Anterior cingulate cortex (tissue), 58 donors: ENCODE results near the gene YKT6.
A peak's percentile ranks its signal among the peaks of the same experiment; 100 is the strongest.
"Not testable (repeated sequence)": the region's sequence is repeated elsewhere in the genome, so short reads cannot be mapped to it uniquely, and the experiment has no call there.

Experiments used
- DNase-seq, 58 donors: peaks; one replicate each; lab custom pipeline; 2025; lab: John Stamatoyannopoulos, UW

The YKT6 gene

DNA sequence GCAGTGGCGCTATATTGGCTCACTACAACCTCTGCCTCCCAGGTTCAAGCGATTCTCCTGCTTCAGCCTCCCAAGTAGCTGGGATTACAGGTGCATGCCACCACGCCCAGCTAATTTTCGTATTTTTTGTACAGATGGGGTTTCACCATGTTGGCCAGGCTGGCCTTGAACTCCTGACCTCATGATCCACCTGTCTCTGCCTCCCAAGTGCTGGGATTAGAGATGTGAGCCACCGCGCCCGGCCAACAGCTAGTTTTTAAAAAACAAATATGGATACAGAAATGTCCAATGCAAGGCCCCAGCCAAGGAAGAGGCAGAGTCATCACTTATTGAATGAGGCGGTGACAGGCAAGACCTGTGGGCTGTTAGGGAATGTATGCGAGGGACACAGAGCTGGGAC is 28.9 kb upstream of the YKT6 start:
- not testable (repeated sequence) for DNase-seq

DNA sequence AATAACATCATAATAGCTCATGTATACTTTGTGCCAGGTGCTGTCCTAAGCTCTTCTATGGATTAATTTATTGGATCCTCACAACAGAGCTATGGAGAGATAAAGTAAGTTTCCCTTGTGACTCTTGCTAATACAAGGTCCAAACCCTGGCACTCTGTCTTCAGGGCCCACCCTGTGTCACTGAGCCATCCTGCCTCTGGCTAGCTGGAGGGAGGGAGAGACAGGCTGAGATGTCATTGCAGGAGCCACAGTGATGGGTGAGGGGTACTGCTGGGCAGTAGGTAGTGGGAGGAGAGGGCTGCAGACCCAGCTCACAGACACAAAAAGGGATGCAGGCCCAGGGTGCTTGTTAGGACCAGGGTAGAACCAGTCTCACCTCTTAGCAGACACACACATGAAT is 28.4 kb upstream of the YKT6 start:
- DNase-seq: no peak

DNA sequence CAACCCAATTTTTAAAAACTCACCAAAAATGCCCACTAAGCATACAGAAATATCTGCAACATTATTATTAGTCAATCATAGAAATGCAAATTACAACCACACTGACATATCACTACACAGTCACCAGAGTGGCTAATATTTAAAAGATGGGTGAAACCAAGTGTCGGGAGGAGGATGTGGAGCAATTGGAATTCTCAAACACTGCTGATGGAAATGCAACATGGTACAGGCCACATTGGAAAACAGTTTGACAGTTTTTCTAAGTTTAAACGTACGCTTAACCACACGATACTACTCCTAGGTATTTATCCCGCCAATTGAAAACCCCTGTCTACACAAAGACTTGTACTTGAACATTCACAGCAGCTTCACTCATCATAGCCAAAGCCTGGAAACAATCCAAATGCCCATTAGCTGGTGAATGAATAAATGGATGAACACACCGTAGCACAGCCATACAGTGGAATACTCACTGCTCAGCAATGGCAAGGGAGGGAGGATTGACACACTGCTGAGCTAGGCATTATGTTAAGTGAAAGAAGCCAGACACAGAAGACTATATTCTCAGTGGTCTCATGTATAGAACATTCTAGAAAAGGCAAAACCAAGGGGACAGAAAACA is 27.9 kb upstream of the YKT6 start:
- no peak for DNase-seq

DNA sequence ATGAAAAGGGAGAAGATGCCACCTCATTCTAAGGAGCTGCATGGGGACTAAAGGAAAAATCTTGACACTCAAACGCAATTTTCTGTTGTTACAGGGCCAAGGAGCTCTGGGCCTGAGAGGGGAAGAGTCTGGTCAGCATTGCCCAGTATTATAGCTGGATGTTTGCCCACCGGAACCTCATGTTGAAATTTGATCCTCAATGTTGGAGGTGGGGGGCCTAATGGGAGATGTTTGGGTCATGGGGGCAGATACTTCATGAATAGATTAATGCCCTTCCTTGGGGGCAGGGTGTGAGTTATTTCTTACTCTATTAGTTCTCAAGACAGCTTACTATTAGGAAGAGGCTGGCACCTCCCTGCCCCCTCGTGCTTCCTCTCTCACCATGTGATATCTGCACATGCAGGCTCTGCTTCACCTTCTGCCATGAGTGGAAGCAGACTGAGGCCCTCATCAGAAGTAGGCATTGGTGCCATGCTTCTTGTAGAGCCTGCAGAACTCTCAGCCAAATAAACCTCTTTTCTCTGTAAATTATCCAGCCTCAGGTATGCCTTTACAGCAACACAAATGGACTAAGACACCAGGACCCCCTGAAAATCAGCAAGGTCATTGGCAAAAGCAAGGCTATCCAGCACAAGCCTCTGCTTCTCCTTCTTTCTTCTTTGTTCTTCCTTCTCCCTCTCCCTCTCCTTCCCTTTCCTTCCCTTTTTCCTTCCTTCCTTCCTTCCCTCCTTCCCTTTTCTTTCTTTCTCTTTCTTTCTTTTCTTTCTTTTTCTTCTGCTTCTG is 26.7 kb upstream of the YKT6 start:
- DNase-seq: no peak

DNA sequence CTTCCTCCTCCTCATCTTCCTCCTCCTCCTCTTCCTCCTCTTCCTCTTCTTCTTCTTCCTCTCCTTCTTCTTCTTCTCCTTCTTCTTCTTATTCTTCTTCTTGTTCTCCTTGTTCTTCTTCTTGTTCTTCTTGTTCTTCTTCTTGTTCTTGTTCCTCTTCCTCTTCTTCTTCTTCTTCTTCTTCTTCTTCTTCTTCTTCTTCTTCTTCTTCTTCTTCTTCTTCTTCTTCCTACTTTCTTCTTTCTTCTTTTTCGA is 26.2 kb upstream of the YKT6 start:
- not testable (repeated sequence) for DNase-seq

DNA sequence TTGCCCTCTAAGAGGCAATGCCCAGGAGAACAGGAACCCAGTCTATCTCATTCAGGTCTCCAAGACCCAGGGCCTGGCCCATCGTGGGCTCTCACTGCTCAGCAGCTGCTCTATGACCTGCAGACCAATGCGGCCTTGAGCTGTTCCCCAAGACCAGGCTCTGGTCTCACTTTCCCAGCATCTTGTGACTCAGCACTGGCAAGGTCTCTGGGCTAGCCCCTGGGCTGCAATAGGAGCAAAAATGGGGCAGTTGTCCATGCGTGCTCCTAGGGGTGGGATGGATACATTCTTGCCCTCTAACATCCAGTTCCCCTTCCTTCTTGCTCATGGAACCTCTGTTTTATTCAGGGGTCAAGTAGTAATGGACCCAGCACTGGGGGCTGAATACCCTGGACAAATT is 25.0 kb upstream of the YKT6 start:
- DNase-seq: no peak

DNA sequence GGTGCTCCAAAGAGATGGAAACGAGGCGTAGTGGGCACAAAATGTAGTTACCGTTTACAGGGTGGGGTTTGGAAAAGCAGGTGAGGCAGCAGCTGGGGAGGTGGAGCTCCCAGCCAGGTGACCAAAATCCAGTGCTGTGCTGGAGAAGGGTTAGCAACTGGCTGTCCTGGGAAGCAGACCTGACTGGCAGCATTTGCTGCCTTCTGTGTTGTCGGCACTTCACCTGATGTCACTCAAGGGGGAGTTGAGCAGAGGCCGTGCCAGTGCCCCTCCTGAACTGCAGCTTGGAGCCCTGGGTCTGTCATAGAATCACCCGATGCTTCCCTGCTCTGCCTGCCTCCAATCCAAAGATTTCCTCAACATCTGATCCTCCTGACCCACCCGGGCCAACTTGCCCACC is 24.3 kb upstream of the YKT6 start:
- DNase-seq: no peak

DNA sequence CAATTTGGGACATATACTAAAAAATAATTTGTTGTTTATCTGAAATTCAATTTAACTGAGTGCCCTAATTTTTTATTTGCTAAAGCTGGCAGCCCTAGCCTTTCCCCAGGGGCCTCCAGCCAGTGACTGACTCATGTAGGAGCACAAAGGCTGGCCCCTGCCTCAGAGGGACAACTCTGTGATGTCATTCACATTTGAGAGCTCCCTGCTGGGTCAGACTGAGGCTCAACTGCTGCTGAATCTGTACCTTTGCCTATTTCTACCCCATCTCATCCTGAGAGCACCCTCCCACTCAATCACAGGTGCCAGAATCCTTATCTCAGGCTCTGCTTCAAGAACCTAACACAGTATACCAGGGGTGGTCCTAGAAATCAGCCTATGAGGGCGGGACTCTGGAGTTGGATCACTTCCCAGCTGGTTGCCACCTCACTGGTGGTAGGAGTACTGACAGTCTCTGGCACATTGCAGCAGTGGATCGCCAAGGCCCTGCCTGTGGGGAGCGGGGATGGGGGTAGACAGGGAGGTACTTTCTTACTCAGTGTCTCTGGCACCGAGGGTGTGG is 23.1 kb upstream of the YKT6 start:
- peak in 33 of 58 donors; percentile 10 to 81 (median 37) for DNase-seq

DNA sequence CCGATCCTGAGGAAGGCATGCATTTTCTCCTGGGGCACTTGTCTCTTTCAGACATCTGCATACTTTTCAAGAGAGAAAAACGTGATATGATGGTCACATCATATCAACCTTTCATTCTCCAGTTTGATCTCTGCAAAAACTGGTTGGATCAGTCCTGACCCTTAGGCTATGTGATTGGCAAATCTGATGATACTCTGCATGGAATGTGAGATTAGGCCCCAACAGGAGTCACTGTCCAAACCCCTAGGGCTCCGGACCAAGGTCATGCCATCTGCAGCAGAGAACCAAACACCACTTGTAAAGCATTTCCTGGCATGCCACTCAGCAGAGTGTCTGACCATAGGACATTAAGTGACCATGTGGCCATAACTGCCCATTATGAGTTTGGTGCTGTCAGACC is 20.1 kb upstream of the YKT6 start:
- DNase-seq: no peak

DNA sequence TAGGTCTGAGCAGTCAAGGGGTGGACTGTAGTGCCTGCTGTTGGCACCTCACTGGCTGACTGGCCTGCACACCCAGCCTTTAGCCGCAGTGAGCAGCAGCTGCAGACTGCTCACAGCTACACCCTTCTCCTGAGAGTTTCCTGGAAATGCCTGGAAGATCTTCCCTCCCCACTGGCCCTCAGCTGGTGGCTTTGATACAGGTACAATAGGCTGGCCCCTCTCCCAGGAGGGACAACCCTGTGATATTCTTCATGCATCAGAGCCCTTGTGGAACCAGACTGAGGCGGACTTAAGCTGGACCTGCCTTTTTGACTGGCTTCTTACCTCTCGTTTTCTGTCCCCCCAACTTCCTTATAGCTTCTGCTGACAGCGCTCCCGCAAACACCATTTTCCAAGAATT is 18.0 kb upstream of the YKT6 start:
- DNase-seq: no peak

DNA sequence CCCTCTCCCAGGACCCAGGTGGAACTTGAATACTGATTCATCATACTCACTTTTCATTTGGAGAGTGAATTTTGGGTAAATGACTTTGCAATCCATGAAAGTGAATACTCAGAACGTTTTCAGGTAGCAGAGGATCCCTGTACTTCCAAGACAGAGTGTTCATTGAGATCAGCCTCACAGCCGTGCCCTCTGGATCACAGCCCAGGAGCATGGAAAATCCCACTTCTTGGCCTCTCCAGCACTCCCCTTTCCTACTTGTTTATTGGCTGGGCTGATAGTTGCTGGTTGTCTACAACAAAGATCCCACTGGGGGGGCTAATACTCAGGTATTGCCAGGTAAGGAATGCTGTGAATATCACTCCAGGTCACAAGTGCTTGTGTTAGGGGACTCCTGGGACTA is 17.4 kb upstream of the YKT6 start:
- DNase-seq: no peak

DNA sequence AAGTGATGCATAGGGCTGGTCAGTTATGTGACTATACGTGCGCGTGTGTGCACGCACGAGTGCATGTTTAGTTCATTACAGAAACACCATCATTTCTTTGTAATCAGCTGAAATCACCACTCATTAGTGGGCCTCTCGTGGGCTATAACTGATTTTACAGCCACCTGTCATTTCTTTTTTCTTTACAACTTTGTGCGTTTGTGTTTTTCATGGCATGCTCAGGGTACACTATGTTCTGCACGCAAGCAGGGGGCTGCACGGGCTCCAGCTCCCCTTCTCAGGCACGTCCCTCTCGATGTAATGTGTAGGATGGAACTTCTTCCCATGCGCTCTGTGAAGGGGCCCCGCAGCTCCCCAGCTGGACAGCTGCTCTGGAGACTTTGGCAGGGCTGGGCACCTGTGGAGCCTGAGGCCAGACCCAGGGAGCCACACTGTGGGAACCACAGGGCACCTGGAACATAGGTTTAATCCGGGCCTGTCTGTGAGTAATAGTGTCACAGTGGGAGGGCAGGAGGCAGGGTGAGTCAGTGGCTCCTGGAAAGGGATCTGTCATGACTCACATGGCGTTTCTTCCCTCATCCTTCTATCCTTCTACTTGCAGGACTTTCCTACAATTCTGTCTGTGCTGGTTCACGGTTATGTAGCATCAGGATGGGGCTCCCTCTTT is 16.4 kb upstream of the YKT6 start:
- DNase-seq: no peak

DNA sequence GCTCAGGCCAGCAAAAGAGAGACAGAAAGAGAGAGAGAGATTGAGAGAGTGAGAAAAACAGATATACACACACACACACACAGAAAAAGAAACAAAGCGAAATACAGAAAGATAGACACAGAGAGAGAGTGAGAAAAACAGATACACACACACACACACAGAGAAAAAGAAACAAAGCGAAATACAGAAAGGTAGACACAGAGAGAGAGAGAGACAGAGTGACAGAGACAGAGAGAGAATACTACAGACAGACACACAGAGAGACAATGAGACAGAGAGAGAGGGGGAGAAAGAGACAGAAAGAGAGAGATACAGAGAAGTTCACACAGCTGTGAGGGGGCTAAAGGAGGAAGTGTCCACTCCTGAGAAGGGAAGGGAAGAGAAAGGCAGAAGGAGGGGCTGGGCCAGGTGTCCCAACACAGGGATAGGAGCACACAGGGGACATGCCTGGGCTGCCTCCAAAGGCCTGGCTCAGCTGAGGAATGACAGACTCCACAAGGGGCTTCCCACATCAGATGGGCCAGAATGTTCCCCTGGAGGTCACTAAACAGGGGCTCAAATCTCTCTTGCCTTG is 15.8 kb upstream of the YKT6 start:
- no peak for DNase-seq

DNA sequence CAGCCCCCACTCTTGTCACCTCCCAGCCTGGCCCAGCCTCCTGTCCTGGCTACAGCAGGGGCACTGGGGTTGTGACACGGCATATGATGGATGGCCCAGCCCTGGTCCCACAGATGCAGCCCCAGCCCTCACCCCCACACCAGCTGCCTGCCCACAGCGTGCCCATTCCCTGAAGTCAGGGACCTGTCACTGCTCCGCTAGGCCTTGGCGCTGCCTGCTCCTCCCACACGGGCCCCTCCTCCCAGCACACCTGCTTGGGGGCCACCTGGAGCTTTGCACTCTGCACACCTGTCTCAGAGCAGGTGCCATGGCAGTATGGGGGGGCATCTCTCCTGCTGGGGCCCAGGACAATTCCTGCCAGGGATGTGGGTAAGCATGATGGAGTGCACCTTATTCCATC is 15.0 kb upstream of the YKT6 start:
- no peak for DNase-seq

DNA sequence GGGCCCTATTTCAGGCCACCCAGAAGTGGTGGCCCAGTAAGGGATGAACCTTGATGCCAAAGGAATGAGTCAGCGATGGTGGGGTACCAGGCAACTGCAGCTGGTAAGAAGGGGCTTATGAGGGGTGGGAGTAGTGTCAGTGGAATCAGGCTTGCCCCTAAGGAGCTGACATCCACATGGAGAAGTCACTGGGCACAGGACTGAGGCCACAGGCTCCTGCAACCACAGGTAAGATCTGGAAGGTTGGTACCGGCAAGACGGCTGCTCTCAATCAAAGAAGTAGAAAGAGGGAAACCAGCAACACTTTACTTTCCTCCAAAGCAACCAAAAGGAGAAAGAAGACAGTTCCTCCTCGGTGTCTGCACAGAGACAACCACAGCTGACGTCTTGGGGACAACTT is 14.0 kb upstream of the YKT6 start:
- DNase-seq: no peak

DNA sequence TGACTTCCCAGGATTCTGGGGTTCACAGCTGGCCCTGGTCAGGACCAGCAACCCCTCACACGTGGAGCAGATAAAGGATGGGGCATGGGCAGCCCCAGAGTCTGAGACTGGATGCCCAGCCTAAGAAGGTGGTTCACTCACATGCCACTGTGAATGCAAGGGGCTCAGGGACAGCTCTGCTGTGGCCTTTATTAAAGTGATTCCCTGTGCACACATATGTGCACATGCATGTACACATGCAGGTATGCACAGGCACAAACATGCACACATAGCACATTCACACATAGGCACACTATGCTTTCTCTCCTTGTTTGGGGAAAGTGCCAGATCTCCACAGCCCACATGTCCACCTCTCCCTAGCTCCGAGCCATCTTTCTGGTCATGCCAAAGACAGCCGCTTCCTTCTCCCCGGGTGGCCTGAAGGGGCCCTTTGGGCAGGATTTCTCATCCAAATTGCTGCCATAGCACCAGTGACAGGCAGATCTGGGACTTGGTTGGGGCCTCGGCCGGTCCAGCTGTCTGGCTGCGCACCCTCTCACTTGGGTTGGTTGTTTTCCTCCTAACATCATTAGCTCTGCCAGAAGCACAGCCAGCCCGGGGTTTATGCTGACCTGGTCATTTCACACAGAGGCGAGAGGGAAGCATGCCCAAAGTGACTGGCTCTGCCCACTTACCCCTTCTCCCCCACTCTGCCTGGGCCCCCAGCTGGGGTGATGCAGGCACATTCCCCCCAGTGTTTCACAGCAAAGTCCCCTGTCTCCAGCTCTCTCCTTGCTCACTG is 13.0 kb upstream of the YKT6 start:
- peak in 13 of 58 donors; percentile 7 to 38 (median 13) for DNase-seq

DNA sequence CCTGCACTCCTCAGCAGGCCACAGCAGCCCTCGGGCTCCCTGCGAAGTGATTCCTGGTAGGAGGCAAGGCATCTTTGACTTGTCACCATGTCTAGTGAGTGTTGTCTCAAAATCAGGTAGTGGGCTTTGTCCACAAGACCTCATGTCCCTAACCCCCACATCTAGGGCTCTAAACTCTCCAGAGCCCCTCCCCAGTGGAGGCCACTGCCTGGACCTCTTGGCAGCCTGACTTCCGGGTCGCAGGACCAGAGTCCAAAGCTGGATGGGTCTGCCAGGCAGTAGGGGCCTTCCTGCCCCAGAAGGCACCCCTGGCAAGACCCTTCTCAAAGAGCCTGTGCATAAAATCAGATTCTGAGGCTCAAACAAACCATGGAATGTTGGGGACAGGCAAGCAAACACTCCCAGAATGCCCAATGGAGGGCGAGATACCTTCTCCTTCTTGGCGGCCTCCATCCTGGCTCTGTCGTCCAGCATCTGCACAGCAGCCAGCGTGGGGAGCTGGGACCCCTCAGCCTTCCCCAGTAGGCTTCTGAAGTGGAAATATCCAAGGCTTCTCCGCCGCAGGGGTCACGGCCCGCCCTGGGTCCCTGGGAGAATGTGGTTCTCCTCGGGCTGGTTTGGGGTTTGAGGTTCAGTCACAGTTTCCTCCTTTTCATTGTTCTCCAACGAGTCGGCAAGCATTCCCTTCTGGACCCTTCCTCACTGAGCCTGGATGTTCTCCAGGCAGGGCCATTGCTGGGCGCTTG is 12.1 kb upstream of the YKT6 start:
- no peak for DNase-seq

DNA sequence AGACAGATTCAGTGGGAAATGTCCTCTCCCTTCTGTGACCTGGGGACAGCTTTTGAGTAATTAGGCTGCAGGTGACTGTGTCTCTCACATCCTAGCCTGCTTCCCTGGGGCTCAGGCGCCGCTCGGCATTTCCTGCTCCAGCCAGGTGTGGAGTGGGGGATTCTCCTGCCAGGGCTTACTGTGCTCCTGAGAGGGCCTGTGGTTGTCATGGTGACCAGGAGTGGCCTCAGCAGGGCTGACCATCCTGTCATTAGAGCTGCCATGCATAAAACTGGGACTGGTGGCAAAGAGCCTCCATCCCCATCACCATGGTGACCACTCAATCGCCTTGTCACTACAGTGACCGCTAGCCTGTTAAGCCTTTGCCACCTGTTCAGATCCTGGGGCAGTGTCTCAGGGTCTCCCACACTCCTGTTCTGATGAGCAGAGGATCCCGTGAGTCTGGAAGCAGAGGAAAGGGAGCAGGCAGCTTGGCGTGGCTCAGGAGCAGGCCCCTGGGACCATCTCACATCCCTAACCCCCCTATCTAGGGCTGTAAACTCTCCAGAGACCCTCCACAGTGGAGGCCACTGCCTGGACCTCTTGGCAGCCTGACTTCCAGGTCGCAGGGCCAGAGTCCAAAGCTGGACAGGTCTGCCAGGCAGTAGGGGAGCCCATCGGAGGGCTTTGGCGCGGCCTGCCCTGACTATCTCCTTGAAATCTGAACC is 11.3 kb upstream of the YKT6 start, which contains the start of gene GCK:
TSS of gene GCK (minus strand) at position 154 of the 707 bp plus-strand sequence. CDS start 486 bp downstream, outside the sequence.
- no peak for DNase-seq
